CD4-positive, alpha-beta T cell treated with Interleukin-17A for 1 hour (primary cell): ENCODE measurements around the gene MPP1.

ENCODE experiments used
- DNase-seq: peaks from one replicate; pipeline ENCODE4 v3.0.0-alpha.2; 2020

Gene MPP1

GRCh38 chrX:154774622-154775021 lies 30.7 kb downstream of the MPP1 start:
- DNase-seq, result no peak

- peak; percentile 95 for DNase-seq
These were observed 42.6 kb downstream of the MPP1 start, which contains the start of gene DKC1 for GRCh38 chrX:154762537-154763296. Gene DKC1, plus strand, starts transcription at chrX:154762864. Its CDS starts 102 bp downstream, at chrX:154762966.

GRCh38 chrX:154761977-154762536 lies 43.2 kb downstream of the MPP1 start:
- peak; percentile 13 for DNase-seq

- DNase-seq, result no peak
These were observed 46.6 kb downstream of the MPP1 start for GRCh38 chrX:154758696-154759095.

- no peak for DNase-seq
These were observed 53.5 kb downstream of the MPP1 start for GRCh38 chrX:154751669-154752271.

- DNase-seq, result no peak
These were observed 54.0 kb downstream of the MPP1 start for GRCh38 chrX:154751203-154751668.

- peak; percentile 45 for DNase-seq
These were observed 54.7 kb downstream of the MPP1 start, which contains the start of gene GAB3 for GRCh38 chrX:154750301-154751202. Gene GAB3, minus strand, starts transcription at chrX:154751077. Its CDS starts 52 bp downstream, at chrX:154751025.

GRCh38 chrX:154749856-154750255 lies 55.4 kb downstream of the MPP1 start:
- no peak for DNase-seq

GRCh38 chrX:154748712-154749339 lies 56.5 kb downstream of the MPP1 start:
- DNase-seq, result peak; percentile 83

GRCh38 chrX:154742613-154743012 lies 62.7 kb downstream of the MPP1 start:
- no peak for DNase-seq

GRCh38 chrX:154739952-154740465 lies 65.3 kb downstream of the MPP1 start:
- no peak for DNase-seq

- peak; percentile 42 for DNase-seq
These were observed 67.1 kb downstream of the MPP1 start for GRCh38 chrX:154738011-154738738.

- DNase-seq, result no peak
These were observed 68.1 kb downstream of the MPP1 start for GRCh38 chrX:154737136-154737535.

GRCh38 chrX:154735695-154736393 lies 69.4 kb downstream of the MPP1 start:
- DNase-seq, result no peak

GRCh38 chrX:154734061-154734781 lies 71.1 kb downstream of the MPP1 start:
- DNase-seq, result peak; percentile 65

GRCh38 chrX:154733066-154733425 lies 72.2 kb downstream of the MPP1 start:
- no peak for DNase-seq

- DNase-seq, result peak; percentile 13
These were observed 72.7 kb downstream of the MPP1 start for GRCh38 chrX:154732421-154733065.

- DNase-seq, result peak; percentile 56
These were observed 73.4 kb downstream of the MPP1 start for GRCh38 chrX:154731881-154732280.

GRCh38 chrX:154731184-154731583 lies 74.1 kb downstream of the MPP1 start:
- peak; percentile 54 for DNase-seq
